B cell (primary cell): Measurements from ENCODE around the gene TMEM253. TPM values are rescaled to one million over a fixed set of nuclear protein-coding genes. Genes with fewer than 3 reads are reported as not detected.

ENCODE experiments used
- ATAC-seq: fragments of 200-7000 bp; cut with Tn5 transposase; one replicate; pipeline ENCODE4 v1.10.0; 2021; ENCODE audit warnings: low read depth, mild to moderate bottlenecking, moderate number of reproducible peaks, moderate library complexity
- CTCF ChIA-PET: fragments of 350-600 bp; sonication (Branson Sonifier 250); formaldehyde crosslinking; loops from one replicate; lab custom pipeline; 2021; ENCODE audit warnings: antibody characterized with exemption, inconsistent platforms; lab: Charles Lee
- POLR2A ChIA-PET: fragments of 350-600 bp; sonication (Branson Sonifier 250); formaldehyde crosslinking; loops from one replicate; lab custom pipeline; 2021; ENCODE audit warnings: antibody characterized with exemption; lab: Charles Lee
- DNase-seq: peaks from one replicate; pipeline ENCODE4 v3.0.0; 2013
- H2AFZ ChIP-seq: 2 replicates; pipeline ENCODE4 v1.6.1; 2012; ENCODE audit warnings: mild to moderate bottlenecking, low read depth, low read length; ENCODE audit not compliant: insufficient read depth, poor library complexity, severe bottlenecking
- H3K27ac ChIP-seq, 2 donors: 1 replicate in 1 of 2; 2 replicates in 1 of 2; pipeline ENCODE4 v1.5.1; 2012 to 2013; ENCODE audit warnings: low read length in 2 of 2, mild to moderate bottlenecking in 2 of 2, moderate library complexity in 1 of 2
- H3K27me3 ChIP-seq, 4 experiments: fragments of 200-600 bp in 1 of 4; sonication (generic) in 1 of 4; replicated peaks in 1 of 4; 1 replicate in 2 of 4; 2 replicates in 2 of 4; pipeline versions ENCODE4 v1.6.1 to v1.7.0; 2013 to 2016; ENCODE audit warnings: low read length in 3 of 4, mild to moderate bottlenecking in 2 of 4, mixed read lengths in 1 of 4, moderate library complexity in 1 of 4; ENCODE audit not compliant: insufficient read depth in 4 of 4, control insufficient read depth in 3 of 4; ENCODE audit errors: control extremely low read depth in 1 of 4
- H3K36me3 ChIP-seq, 2 experiments: replicated peaks in 1 of 2; 1 replicate in 1 of 2; 2 replicates in 1 of 2; pipeline versions ENCODE4 v1.6.1 to v1.7.1; 2013; ENCODE audit warnings: low read length in 1 of 2; ENCODE audit not compliant: insufficient read depth in 2 of 2, control insufficient read depth in 1 of 2; ENCODE audit errors: control extremely low read depth in 1 of 2, extremely low read depth in 1 of 2
- H3K4me1 ChIP-seq, 2 donors: fragments of 200-600 bp in 1 of 2; sonication (generic) in 1 of 2; 1 replicate in 1 of 2; 2 replicates in 1 of 2; pipeline versions ENCODE4 v1.5.1 to v1.6.1; 2013 to 2017; ENCODE audit warnings: low read length in 2 of 2; ENCODE audit not compliant: control insufficient read depth in 2 of 2, insufficient read depth in 2 of 2
- H3K4me2 ChIP-seq: replicated peaks from 2 replicates; pipeline ENCODE3; 2012; ENCODE audit warnings: mild to moderate bottlenecking, low read depth, low read length; ENCODE audit not compliant: poor library complexity, severe bottlenecking
- H3K4me3 ChIP-seq, 5 experiments: fragments of 200-600 bp in 1 of 5; sonication (generic) in 1 of 5; 1 replicate in 3 of 5; 2 replicates in 2 of 5; pipeline versions ENCODE4 v1.5.1 to v1.7.0; 2011 to 2016; ENCODE audit warnings: low read length in 4 of 5, mild to moderate bottlenecking in 4 of 5, low read depth in 2 of 5, control low read depth in 1 of 5, moderate library complexity in 1 of 5; ENCODE audit not compliant: insufficient read depth in 1 of 5; ENCODE audit errors: control extremely low read depth in 1 of 5, extremely low read depth in 1 of 5
- H3K79me2 ChIP-seq: fragments of 200-600 bp; sonication (generic); one replicate; pipeline ENCODE4 v1.6.0; 2016; ENCODE audit warnings: low read length; ENCODE audit not compliant: control insufficient read depth, insufficient read depth
- H3K9ac ChIP-seq: fragments of 200-600 bp; sonication (generic); 2 replicates; pipeline ENCODE4 v1.6.1; 2017; ENCODE audit warnings: mild to moderate bottlenecking, low read length, moderate library complexity
- H3K9me3 ChIP-seq, 3 donors: one replicate each; pipeline versions ENCODE4 v1.6.1 to v1.7.1; 2013; ENCODE audit warnings: low read length in 2 of 3; ENCODE audit not compliant: control insufficient read depth in 2 of 3, insufficient read depth in 1 of 3; ENCODE audit errors: control extremely low read depth in 1 of 3
- H4K20me1 ChIP-seq: 2 replicates; pipeline ENCODE4 v1.6.0; 2012; ENCODE audit warnings: mild to moderate bottlenecking, low read length; ENCODE audit not compliant: insufficient read depth, control insufficient read depth, poor library complexity, severe bottlenecking
- H3K27ac Mint-ChIP-seq: one replicate; pipeline ENCODE4 v1.8.0; 2021; ENCODE audit warnings: mixed read lengths
- H3K27me3 Mint-ChIP-seq: one replicate; pipeline ENCODE4 v1.8.0; 2021; ENCODE audit warnings: mixed read lengths
- H3K4me1 Mint-ChIP-seq: one replicate; pipeline ENCODE4 v1.8.0; 2021; ENCODE audit warnings: mixed read lengths
- H3K4me3 Mint-ChIP-seq: one replicate; pipeline ENCODE4 v1.8.0; 2021; ENCODE audit warnings: mixed read lengths
- H3K9me3 Mint-ChIP-seq: one replicate; pipeline ENCODE4 v1.8.0; 2022; ENCODE audit warnings: mixed read lengths; ENCODE audit not compliant: insufficient read depth
- EZH2 ChIP-seq: IDR thresholded peaks from 2 replicates; pipeline ENCODE4 v1.6.1; 2012; ENCODE audit warnings: borderline replicate concordance, low read depth, mild to moderate bottlenecking, moderate library complexity, low read length; ENCODE audit not compliant: insufficient read depth, poor library complexity, severe bottlenecking
- WGBS: methylation state at CpG from one replicate; pipeline ENCODE4 v1.1.5; 2013; ENCODE audit warnings: missing lambda C conversion rate; ENCODE audit not compliant: insufficient coverage; 5-methylcytosine and 5-hydroxymethylcytosine counted together
- intact Hi-C: fragments of 100-400 bp; cut with micrococcal nuclease; formaldehyde crosslinking; loops from one replicate; pipeline ENCODE4 v1.10.0; 2022
- polyA plus RNA-seq: library from polyadenylated mRNA; depleted of rRNA; stranded (reverse); fragments of >200 nt; gene quantifications from 2 replicates; pipeline ENCODE4 v1.2.3, GENCODE V29; 2012
- total RNA-seq, 2 donors: library from RNA; stranded (reverse); fragments of 120-200 nt in 1 of 2; gene quantifications; 1 replicate in 1 of 2; 2 replicates in 1 of 2; pipeline versions ENCODE4 v1.2.3 to v1.2.4, GENCODE V29; 2013 to 2022
- TF ChIP-seq, protein P1 (sequence below): fragments of 200-600 bp; IDR thresholded peaks from one replicate; pipeline ENCODE4 v1.8.0; 2022; ENCODE audit warnings: antibody characterized with exemption, mild to moderate bottlenecking

The TMEM253 gene
- total and polyA plus RNA-seq, 2 donors (not counting 1 experiment from before 2014, with no cell fraction given): not detected

DNA sequence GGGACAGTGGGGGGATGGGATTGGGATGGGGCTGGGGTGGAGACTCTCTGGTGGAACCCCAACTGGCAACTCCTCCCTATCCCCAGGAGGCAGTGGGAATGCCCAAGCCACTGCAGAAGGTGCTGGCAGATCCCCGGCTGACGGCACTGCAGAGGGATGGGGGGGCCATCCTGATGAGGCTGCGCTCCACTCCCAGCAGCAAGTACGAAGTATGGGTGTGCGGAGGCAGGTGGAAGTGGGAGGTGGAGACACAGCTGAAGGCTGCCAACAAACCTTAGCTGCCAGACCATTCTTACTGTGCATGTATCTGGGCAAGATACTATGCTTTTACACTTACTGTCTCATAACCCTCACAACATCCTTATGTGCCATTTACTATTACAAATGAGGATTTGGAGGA, 22.6 kb upstream of the TMEM253 start:
- WGBS: 100% methylated on average over 5 of the region's 5 CpGs
- Histone ChIP-seq H4K20me1 (no peaks in the 10 kb centered on the region), H3K9ac (no peak overlapping the region), H3K4me3 (no peak overlapping the region), H2AFZ (no peak overlapping the region), H3K36me3 (no peaks in the 10 kb centered on the region), H3K79me2 (no peaks in the 10 kb centered on the region), H3K4me1 (no peaks in the 10 kb centered on the region), H3K4me2 (no peak overlapping the region), H3K27ac (no peak overlapping the region), H3K9me3 (peaks cover 0 to 3% (median 0%) of the 10 kb centered on the region in 3 donors), H3K27me3 (peaks cover 0 to 6% (median 0%) of the 10 kb centered on the region in 4 experiments)
- TF ChIP-seq, protein P1, sequence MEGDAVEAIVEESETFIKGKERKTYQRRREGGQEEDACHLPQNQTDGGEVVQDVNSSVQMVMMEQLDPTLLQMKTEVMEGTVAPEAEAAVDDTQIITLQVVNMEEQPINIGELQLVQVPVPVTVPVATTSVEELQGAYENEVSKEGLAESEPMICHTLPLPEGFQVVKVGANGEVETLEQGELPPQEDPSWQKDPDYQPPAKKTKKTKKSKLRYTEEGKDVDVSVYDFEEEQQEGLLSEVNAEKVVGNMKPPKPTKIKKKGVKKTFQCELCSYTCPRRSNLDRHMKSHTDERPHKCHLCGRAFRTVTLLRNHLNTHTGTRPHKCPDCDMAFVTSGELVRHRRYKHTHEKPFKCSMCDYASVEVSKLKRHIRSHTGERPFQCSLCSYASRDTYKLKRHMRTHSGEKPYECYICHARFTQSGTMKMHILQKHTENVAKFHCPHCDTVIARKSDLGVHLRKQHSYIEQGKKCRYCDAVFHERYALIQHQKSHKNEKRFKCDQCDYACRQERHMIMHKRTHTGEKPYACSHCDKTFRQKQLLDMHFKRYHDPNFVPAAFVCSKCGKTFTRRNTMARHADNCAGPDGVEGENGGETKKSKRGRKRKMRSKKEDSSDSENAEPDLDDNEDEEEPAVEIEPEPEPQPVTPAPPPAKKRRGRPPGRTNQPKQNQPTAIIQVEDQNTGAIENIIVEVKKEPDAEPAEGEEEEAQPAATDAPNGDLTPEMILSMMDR: no peak
- TF ChIP-seq EZH2: no peak
- Mint-ChIP-seq H3K4me3 (no peak overlapping the region), H3K4me1 (peaks cover 3% of the 10 kb centered on the region), H3K27me3 (peaks cover 10% of the 10 kb centered on the region), H3K9me3 (no peaks in the 10 kb centered on the region), H3K27ac (no peak overlapping the region)
- intact Hi-C loops: no loop called here
- POLR2A ChIA-PET: no interaction called here
- ATAC-seq: no peak
- DNase-seq: no peak
- CTCF ChIA-PET: interaction anchor here (0.6 to 2.4 kb wide), 6 partner anchors 11 to 38 kb away, joined by 3 to 14 read pairs (median 4); no protein-coding TSS in a partner anchor

DNA sequence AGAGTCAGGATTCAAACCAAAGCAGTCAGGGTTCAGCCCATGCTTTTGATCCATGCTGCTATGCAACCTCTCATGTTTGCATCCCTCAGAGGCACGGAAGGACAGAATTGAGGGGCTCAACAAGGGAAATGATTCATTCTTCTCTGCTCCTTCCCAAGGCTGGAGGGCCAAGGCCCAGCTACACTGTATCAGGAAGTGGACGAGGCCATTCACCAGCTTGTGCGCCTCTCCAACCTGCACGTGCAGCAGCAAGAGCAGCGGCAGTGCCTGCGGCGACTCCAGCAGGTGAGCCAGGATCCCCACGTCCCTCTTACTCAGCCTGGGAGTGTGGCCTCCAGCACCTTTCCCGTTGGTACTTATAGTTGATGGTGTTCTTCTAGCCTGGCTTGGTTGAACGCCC, 22.1 kb upstream of the TMEM253 start:
- intact Hi-C loops: no loop called here
- DNase-seq: no peak
- CTCF ChIA-PET: interaction anchor here (1.1 to 2.4 kb wide), 7 partner anchors 10 to 39 kb away, joined by 3 to 10 read pairs (median 3); no protein-coding TSS in a partner anchor

More for the DNA sequence above, 22.1 kb upstream of the TMEM253 start:
- Histone ChIP-seq H3K79me2 (no peaks in the 10 kb centered on the region), H3K27me3 (peaks cover 0 to 5% (median 0%) of the 10 kb centered on the region in 4 experiments), H3K9ac (no peak overlapping the region), H4K20me1 (no peaks in the 10 kb centered on the region), H3K9me3 (peaks cover 0 to 3% (median 0%) of the 10 kb centered on the region in 3 donors), H2AFZ (no peak overlapping the region), H3K4me3 (no peak overlapping the region), H3K27ac (no peak overlapping the region), H3K4me2 (no peak overlapping the region), H3K36me3 (no peaks in the 10 kb centered on the region), H3K4me1 (no peaks in the 10 kb centered on the region)
- H3K4me1 Mint-ChIP-seq: peaks cover 1% of the 10 kb centered on the region
- 98% methylated on average over 5 of the region's 10 CpGs for WGBS
- no peak for ATAC-seq
- H3K4me3 Mint-ChIP-seq: no peak overlapping the region
- peaks cover 8% of the 10 kb centered on the region for H3K27me3 Mint-ChIP-seq
- TF ChIP-seq EZH2: no peak
- TF ChIP-seq, protein P1: no peak
- POLR2A ChIA-PET: no interaction called here
- H3K9me3 Mint-ChIP-seq: no peaks in the 10 kb centered on the region
- H3K27ac Mint-ChIP-seq: no peak overlapping the region
